ENCODE results near the gene OCA2.

DNA sequence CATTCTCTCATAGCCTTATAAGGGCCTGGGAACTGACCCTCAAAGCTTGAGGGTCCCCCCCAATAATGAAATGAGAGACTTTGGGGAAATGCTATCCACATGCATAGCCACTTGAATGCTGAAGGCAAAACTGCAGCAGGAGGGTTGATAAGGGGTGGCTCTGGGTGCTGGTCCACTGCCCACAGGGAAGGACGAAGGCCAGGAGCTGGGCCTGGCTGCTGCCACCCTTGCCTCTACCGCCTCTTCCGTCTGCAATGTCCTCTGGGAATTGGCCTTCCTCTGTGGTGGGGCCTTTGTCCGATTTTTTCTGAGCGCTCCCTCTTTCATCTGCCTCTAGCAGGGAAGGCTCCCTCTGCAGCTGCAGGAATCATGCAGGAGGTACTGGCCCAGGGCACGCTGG lies 41.0 kb downstream of the OCA2 start:
- TF ChIP-seq POLR2AphosphoS5 (IDR thresholded peaks at IDR 0.05; ENCODE audit: low read depth, low read length) (no peak), EP300 (IDR thresholded peaks at IDR 0.05; ENCODE audit: borderline replicate concordance in 1 of 2, low read depth in 2 of 2, low read length in 2 of 2) (no peak), SP1 (IDR thresholded peaks at IDR 0.05; ENCODE audit: low read depth, low read length) (no peak), JUND (IDR thresholded peaks at IDR 0.05; ENCODE audit: low read length) (no peak), POLR2A (IDR thresholded peaks at IDR 0.05; ENCODE audit: control extremely low read depth in 1 of 2, low read depth in 2 of 2, low read length in 2 of 2) (no peak), TAF7 (optimal IDR thresholded peaks at IDR 0.05; ENCODE audit: borderline replicate concordance, low read depth, low read length) (no peak)
- TF ChIP-seq, protein P1, sequence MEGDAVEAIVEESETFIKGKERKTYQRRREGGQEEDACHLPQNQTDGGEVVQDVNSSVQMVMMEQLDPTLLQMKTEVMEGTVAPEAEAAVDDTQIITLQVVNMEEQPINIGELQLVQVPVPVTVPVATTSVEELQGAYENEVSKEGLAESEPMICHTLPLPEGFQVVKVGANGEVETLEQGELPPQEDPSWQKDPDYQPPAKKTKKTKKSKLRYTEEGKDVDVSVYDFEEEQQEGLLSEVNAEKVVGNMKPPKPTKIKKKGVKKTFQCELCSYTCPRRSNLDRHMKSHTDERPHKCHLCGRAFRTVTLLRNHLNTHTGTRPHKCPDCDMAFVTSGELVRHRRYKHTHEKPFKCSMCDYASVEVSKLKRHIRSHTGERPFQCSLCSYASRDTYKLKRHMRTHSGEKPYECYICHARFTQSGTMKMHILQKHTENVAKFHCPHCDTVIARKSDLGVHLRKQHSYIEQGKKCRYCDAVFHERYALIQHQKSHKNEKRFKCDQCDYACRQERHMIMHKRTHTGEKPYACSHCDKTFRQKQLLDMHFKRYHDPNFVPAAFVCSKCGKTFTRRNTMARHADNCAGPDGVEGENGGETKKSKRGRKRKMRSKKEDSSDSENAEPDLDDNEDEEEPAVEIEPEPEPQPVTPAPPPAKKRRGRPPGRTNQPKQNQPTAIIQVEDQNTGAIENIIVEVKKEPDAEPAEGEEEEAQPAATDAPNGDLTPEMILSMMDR (IDR thresholded peaks at IDR 0.05; ENCODE audit: control extremely low read depth in 1 of 3, insufficient read depth in 1 of 3, low read depth in 1 of 3, low read length in 3 of 3): no peak

Measured in H1 (cell line).